Stimulated activated naive CD4-positive, alpha-beta T cell (primary cell): ENCODE measurements around the gene MGAM2.

ENCODE experiments used
- DNase-seq, 6 experiments: peaks; one replicate each; lab custom pipeline; 2025; lab: John Stamatoyannopoulos, UW

Gene MGAM2

GRCh38 chr7:142120524-142120923 is 9.0 kb downstream of the MGAM2 start:
- no peak for DNase-seq

- no peak for DNase-seq
Observed at GRCh38 chr7:142123184-142123583, 11.7 kb downstream of the MGAM2 start.

- no peak for DNase-seq
Observed at GRCh38 chr7:142125256-142125955, 13.9 kb downstream of the MGAM2 start.

GRCh38 chr7:142130267-142130666 is 18.7 kb downstream of the MGAM2 start:
- no peak for DNase-seq

GRCh38 chr7:142131439-142132185 is 20.1 kb downstream of the MGAM2 start:
- DNase-seq: peak in 2 of 6 experiments; percentile 8 to 24

- peak in 1 of 6 experiments; percentile 20 for DNase-seq
Observed at GRCh38 chr7:142133731-142134148, 22.2 kb downstream of the MGAM2 start.

- DNase-seq: no peak
Observed at GRCh38 chr7:142134909-142135308, 23.4 kb downstream of the MGAM2 start.

- no peak for DNase-seq
Observed at GRCh38 chr7:142138996-142139395, 27.5 kb downstream of the MGAM2 start.

GRCh38 chr7:142139597-142140400 is 28.3 kb downstream of the MGAM2 start:
- no peak for DNase-seq

GRCh38 chr7:142140401-142140959 is 29.0 kb downstream of the MGAM2 start:
- no peak for DNase-seq

- no peak for DNase-seq
Observed at GRCh38 chr7:142142702-142143101, 31.2 kb downstream of the MGAM2 start.

GRCh38 chr7:142146124-142146523 is 34.6 kb downstream of the MGAM2 start:
- DNase-seq: no peak

GRCh38 chr7:142150356-142150755 is 38.8 kb downstream of the MGAM2 start:
- no peak for DNase-seq

GRCh38 chr7:142150869-142151268 is 39.4 kb downstream of the MGAM2 start:
- DNase-seq: no peak

GRCh38 chr7:142152076-142152475 is 40.6 kb downstream of the MGAM2 start:
- DNase-seq: no peak

GRCh38 chr7:142153400-142153799 is 41.9 kb downstream of the MGAM2 start:
- no peak for DNase-seq

GRCh38 chr7:142158736-142159496 is 47.4 kb downstream of the MGAM2 start:
- no peak for DNase-seq

- no peak for DNase-seq
Observed at GRCh38 chr7:142161921-142162320, 50.4 kb downstream of the MGAM2 start.

- DNase-seq: no peak
Observed at GRCh38 chr7:142168746-142169145, 57.2 kb downstream of the MGAM2 start.

- no peak for DNase-seq
Observed at GRCh38 chr7:142172932-142173331, 61.4 kb downstream of the MGAM2 start.

GRCh38 chr7:142174441-142174840 is 62.9 kb downstream of the MGAM2 start:
- no peak for DNase-seq

GRCh38 chr7:142175594-142175993 is 64.1 kb downstream of the MGAM2 start:
- no peak for DNase-seq
